Parathyroid adenoma (tissue), 2 donors: ENCODE data around the gene CCDC12.

Source experiments
- H2AFZ ChIP-seq: fragments of 300-600 bp; sonication (generic); one replicate; pipeline ENCODE4 v1.7.0; 2017; ENCODE audit warnings: antibody characterized with exemption, mild to moderate bottlenecking
- H3K27ac ChIP-seq: fragments of 300-600 bp; sonication (generic); one replicate; pipeline ENCODE4 v1.7.0; 2017
- H3K27me3 ChIP-seq: fragments of 300-600 bp; sonication (generic); one replicate; pipeline ENCODE4 v1.7.0; 2017; ENCODE audit warnings: low read length; ENCODE audit not compliant: control insufficient read depth, insufficient read depth
- H3K36me3 ChIP-seq: fragments of 300-600 bp; sonication (generic); one replicate; pipeline ENCODE4 v1.7.0; 2017; ENCODE audit warnings: low read length; ENCODE audit not compliant: control insufficient read depth, insufficient read depth
- H3K4me1 ChIP-seq: fragments of 300-600 bp; sonication (generic); one replicate; pipeline ENCODE4 v1.7.0; 2017; ENCODE audit warnings: control low read depth
- H3K4me2 ChIP-seq: fragments of 300-600 bp; sonication (generic); one replicate; pipeline ENCODE4 v1.7.0; 2017; ENCODE audit warnings: low read length
- H3K4me3 ChIP-seq: fragments of 300-600 bp; sonication (generic); one replicate; pipeline ENCODE4 v1.7.0; 2017; ENCODE audit warnings: low read depth, low read length
- H3K79me2 ChIP-seq: fragments of 300-600 bp; sonication (generic); one replicate; pipeline ENCODE4 v1.7.0; 2017; ENCODE audit warnings: control low read depth
- H3K9ac ChIP-seq: fragments of 300-600 bp; sonication (generic); one replicate; pipeline ENCODE4 v1.7.0; 2017; ENCODE audit warnings: mild to moderate bottlenecking
- H3K9me3 ChIP-seq: fragments of 300-600 bp; sonication (generic); one replicate; pipeline ENCODE4 v1.7.0; 2017; ENCODE audit warnings: low read length; ENCODE audit not compliant: control insufficient read depth
- TF ChIP-seq, protein P1 (sequence below): fragments of 300-600 bp; sonication (generic); IDR thresholded peaks from one replicate; pipeline ENCODE4 v1.7.0; 2017; ENCODE audit warnings: antibody characterized with exemption, mild to moderate bottlenecking
- donor health status: primary hyperparathyroidism.

Gene CCDC12

DNA sequence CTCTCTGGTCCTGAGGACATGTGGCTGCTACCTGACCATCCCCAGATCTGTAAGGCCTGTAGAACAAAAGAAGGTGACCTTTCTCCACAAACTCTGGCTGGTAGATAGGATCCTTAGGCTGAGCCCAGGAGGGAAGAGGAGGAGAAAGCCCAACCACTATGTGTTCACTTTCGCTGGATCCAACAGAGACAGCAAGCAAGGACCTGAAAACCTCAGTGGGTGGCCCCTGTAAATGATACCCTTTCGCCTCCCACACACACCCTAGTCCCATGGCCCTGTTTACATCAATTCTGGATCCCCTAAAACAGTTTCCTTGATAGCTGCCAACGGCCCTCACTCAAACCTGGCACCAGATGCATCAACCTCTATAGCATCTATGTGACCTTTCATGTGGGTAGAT lies 22.4 kb downstream of the CCDC12 start:
- H3K4me3 ChIP-seq, result no peak overlapping the region
- no peaks in the 10 kb centered on the region for H3K36me3 ChIP-seq
- no peak overlapping the region for H2AFZ ChIP-seq
- TF ChIP-seq, protein P1, sequence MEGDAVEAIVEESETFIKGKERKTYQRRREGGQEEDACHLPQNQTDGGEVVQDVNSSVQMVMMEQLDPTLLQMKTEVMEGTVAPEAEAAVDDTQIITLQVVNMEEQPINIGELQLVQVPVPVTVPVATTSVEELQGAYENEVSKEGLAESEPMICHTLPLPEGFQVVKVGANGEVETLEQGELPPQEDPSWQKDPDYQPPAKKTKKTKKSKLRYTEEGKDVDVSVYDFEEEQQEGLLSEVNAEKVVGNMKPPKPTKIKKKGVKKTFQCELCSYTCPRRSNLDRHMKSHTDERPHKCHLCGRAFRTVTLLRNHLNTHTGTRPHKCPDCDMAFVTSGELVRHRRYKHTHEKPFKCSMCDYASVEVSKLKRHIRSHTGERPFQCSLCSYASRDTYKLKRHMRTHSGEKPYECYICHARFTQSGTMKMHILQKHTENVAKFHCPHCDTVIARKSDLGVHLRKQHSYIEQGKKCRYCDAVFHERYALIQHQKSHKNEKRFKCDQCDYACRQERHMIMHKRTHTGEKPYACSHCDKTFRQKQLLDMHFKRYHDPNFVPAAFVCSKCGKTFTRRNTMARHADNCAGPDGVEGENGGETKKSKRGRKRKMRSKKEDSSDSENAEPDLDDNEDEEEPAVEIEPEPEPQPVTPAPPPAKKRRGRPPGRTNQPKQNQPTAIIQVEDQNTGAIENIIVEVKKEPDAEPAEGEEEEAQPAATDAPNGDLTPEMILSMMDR, result no peak
- peaks cover 84% of the 10 kb centered on the region for H3K79me2 ChIP-seq
- H3K9me3 ChIP-seq, result no peaks in the 10 kb centered on the region
- H3K27ac ChIP-seq, result peak overlapping the region; percentile 9
- peaks cover 58% of the 10 kb centered on the region for H3K4me1 ChIP-seq
- H3K27me3 ChIP-seq, result no peaks in the 10 kb centered on the region
- H3K4me2 ChIP-seq, result no peak overlapping the region
- H3K9ac ChIP-seq, result no peak overlapping the region

DNA sequence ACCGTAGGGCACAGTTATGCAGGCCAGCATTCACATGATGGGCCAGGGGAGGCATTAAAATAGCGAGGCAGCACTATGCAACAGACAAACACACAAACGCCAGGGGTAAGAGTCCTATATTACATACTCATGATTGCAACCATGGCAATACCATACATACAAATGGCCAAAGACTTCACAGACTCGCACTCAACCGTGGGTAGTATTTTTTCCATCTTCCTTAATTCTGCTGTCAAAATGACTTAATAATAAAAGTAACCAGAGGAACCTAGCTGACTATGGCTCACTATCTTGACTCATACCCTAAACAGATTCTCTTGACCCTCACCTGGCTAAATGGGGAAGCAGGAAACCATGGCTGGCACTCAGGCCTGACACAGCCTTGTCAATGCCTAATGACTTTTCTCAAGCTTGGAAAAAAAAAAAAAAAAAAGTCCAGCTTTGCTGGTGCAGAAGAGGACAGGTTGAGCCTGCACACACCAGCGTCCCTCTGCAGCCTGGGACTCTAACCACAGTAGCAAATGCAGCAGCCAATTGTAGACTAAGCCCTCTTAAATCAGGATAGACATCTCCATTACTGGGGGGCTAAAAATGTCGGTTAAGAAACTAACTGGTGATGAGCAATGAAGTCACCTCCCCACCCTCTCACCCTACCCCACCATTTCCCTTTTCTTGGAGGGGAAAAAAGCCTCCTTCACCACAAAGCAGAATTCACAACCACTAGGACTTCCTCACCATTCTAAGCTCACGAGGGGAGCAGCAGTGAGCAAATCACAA lies 23.1 kb downstream of the CCDC12 start:
- no peak overlapping the region for H3K27ac ChIP-seq
- no peak overlapping the region for H3K4me3 ChIP-seq
- no peak overlapping the region for H2AFZ ChIP-seq
- peaks cover 78% of the 10 kb centered on the region for H3K79me2 ChIP-seq
- H3K4me2 ChIP-seq, result no peak overlapping the region
- H3K9me3 ChIP-seq, result no peaks in the 10 kb centered on the region
- TF ChIP-seq, protein P1, result no peak
- no peak overlapping the region for H3K9ac ChIP-seq
- H3K27me3 ChIP-seq, result no peaks in the 10 kb centered on the region
- peaks cover 57% of the 10 kb centered on the region for H3K4me1 ChIP-seq
- no peaks in the 10 kb centered on the region for H3K36me3 ChIP-seq

DNA sequence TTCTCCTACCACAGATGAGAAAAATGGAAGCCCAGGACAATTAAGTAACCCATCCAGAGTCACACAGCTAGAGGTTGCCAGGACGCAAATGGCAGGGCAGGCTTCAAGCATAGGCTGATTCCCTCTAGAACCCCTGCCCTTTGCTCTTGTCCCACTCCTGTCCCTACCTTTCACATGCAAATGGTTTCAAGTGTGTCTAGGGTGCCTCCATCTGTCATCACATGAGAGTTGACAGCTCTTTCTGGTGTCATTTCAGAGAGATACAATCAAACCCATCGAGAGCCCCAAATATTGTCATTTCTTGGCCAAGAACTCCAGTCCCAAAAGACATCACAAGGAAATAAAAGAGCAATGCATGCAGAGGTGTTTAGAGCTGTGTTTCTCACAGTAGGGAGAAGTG lies 23.7 kb downstream of the CCDC12 start:
- Histone ChIP-seq H3K9me3 (no peaks in the 10 kb centered on the region), H3K36me3 (no peaks in the 10 kb centered on the region), H3K4me2 (no peak overlapping the region), H2AFZ (no peak overlapping the region), H3K79me2 (peaks cover 74% of the 10 kb centered on the region), H3K27ac (no peak overlapping the region), H3K4me3 (no peak overlapping the region), H3K4me1 (peaks cover 61% of the 10 kb centered on the region), H3K27me3 (no peaks in the 10 kb centered on the region), H3K9ac (no peak overlapping the region)
- TF ChIP-seq, protein P1, result no peak

DNA sequence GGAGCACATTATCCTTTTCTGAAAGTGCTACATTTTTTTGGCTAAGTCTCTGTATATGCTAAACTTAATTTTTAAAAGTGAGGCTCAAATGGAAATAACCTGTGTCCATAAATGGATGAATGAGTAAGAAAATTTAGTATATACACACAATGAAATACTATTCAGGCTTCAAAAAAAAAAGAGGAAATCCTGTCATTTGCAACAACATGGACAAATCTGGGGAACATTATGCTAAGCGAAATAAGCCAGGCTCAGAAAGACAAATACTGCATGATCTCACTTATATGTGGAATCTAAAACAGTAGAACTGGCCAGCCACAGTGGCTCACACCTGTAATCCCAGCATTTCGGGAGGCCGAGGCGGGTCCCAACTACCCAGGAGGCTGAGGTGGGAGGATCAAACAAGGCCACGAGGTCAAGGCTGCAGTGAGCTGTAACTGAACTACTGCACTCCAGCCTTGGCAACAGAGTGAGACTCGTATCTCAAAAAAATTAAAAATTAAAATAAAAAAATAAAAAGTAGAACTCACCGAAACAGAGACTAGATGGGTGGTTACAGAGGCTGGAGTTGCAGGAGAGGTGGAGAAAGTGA lies 25.8 kb downstream of the CCDC12 start:
- peaks cover 54% of the 10 kb centered on the region for H3K79me2 ChIP-seq
- no peak overlapping the region for H2AFZ ChIP-seq
- no peaks in the 10 kb centered on the region for H3K27me3 ChIP-seq
- H3K9me3 ChIP-seq, result no peaks in the 10 kb centered on the region
- no peak overlapping the region for H3K27ac ChIP-seq
- no peaks in the 10 kb centered on the region for H3K36me3 ChIP-seq
- no peak overlapping the region for H3K9ac ChIP-seq
- TF ChIP-seq, protein P1, result no peak
- no peak overlapping the region for H3K4me3 ChIP-seq
- H3K4me1 ChIP-seq, result peaks cover 71% of the 10 kb centered on the region
- no peak overlapping the region for H3K4me2 ChIP-seq
